IMR-90 (cell line): Measurements from ENCODE around the gene CDK14.

Experiments
- MXI1 ChIP-seq: IDR thresholded peaks from 2 replicates; pipeline ENCODE4 v1.6.1; 2012; ENCODE audit warnings: low read depth, mild to moderate bottlenecking, low read length, moderate library complexity, borderline replicate concordance
- NFE2L2 ChIP-seq: fragments of 150-350 bp; IDR thresholded peaks from 2 replicates; pipeline ENCODE4 v1.6.1; 2016; ENCODE audit warnings: low read depth, mild to moderate bottlenecking, low read length
- POLR2A ChIP-seq: IDR thresholded peaks from 2 replicates; pipeline ENCODE4 v1.6.1; 2012; ENCODE audit warnings: mild to moderate bottlenecking, low read depth, low read length
- RAD21 ChIP-seq: IDR thresholded peaks from 2 replicates; pipeline ENCODE4 v1.6.1; 2012; ENCODE audit warnings: low read length, improper control_type of control experiment
- TF ChIP-seq, protein P1 (sequence below): conservative IDR thresholded peaks from 2 replicates; pipeline ENCODE4 v1.5.1; 2012; ENCODE audit warnings: mild to moderate bottlenecking, low read depth, low read length, improper control_type of control experiment

DNA sequence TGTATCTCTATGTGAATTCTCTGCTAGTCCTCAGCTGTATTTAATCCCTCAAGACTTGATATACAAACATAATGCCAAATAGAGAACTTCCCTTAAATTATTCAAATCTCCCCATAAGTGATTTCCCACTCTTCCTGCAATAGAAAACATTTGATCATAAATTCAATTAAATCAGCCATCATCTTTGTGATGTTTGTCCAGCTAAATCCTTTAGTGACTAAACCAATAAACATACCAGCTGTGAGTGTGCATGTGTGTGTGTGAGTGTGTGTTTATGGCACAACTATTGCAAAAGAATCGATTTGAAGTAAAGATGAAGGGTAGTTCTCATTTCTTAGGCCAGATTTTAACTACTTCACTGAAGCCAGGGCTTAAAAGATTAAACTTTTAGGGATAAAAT lies 492.6 kb downstream of the CDK14 start:
- no peak for TF ChIP-seq NFE2L2
- TF ChIP-seq RAD21, result no peak
- no peak for TF ChIP-seq POLR2A
- TF ChIP-seq, protein P1, sequence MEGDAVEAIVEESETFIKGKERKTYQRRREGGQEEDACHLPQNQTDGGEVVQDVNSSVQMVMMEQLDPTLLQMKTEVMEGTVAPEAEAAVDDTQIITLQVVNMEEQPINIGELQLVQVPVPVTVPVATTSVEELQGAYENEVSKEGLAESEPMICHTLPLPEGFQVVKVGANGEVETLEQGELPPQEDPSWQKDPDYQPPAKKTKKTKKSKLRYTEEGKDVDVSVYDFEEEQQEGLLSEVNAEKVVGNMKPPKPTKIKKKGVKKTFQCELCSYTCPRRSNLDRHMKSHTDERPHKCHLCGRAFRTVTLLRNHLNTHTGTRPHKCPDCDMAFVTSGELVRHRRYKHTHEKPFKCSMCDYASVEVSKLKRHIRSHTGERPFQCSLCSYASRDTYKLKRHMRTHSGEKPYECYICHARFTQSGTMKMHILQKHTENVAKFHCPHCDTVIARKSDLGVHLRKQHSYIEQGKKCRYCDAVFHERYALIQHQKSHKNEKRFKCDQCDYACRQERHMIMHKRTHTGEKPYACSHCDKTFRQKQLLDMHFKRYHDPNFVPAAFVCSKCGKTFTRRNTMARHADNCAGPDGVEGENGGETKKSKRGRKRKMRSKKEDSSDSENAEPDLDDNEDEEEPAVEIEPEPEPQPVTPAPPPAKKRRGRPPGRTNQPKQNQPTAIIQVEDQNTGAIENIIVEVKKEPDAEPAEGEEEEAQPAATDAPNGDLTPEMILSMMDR, result no peak
- TF ChIP-seq MXI1, result no peak
